Measurements from ENCODE around the gene SLC12A6.

SLC12A6 gene

GRCh38 chr15:34361278-34361677, 23.7 kb upstream of the SLC12A6 start:
- no peak for TF ChIP-seq GATA2 (IDR thresholded peaks at IDR 0.05; ENCODE audit: low read depth, low read length)
- no peak for TF ChIP-seq GATA3 (IDR thresholded peaks at IDR 0.05; ENCODE audit: low read depth, low read length)

- TF ChIP-seq GATA2 (IDR thresholded peaks at IDR 0.05; ENCODE audit: low read depth, low read length) (no peak), GATA3 (IDR thresholded peaks at IDR 0.05; ENCODE audit: low read depth, low read length) (no peak)
These were observed 22.7 kb upstream of the SLC12A6 start for GRCh38 chr15:34360298-34360697.

GRCh38 chr15:34359416-34359815, 21.8 kb upstream of the SLC12A6 start:
- TF ChIP-seq GATA3 (IDR thresholded peaks at IDR 0.05; ENCODE audit: low read depth, low read length) (no peak), GATA2 (IDR thresholded peaks at IDR 0.05; ENCODE audit: low read depth, low read length) (no peak)

- no peak for TF ChIP-seq GATA2 (IDR thresholded peaks at IDR 0.05; ENCODE audit: low read depth, low read length)
- no peak for TF ChIP-seq GATA3 (IDR thresholded peaks at IDR 0.05; ENCODE audit: low read depth, low read length)
These were observed 21.4 kb upstream of the SLC12A6 start for GRCh38 chr15:34358948-34359347.

GRCh38 chr15:34358367-34358766, 20.8 kb upstream of the SLC12A6 start:
- TF ChIP-seq GATA3 (IDR thresholded peaks at IDR 0.05; ENCODE audit: low read depth, low read length) (no peak), GATA2 (IDR thresholded peaks at IDR 0.05; ENCODE audit: low read depth, low read length) (no peak)

GRCh38 chr15:34357653-34358052, 20.1 kb upstream of the SLC12A6 start:
- TF ChIP-seq GATA2 (IDR thresholded peaks at IDR 0.05; ENCODE audit: low read depth, low read length) (no peak), GATA3 (IDR thresholded peaks at IDR 0.05; ENCODE audit: low read depth, low read length) (no peak)

- TF ChIP-seq GATA3 (IDR thresholded peaks at IDR 0.05; ENCODE audit: low read depth, low read length) = no peak
- TF ChIP-seq GATA2 (IDR thresholded peaks at IDR 0.05; ENCODE audit: low read depth, low read length) = no peak
These were observed 17.7 kb upstream of the SLC12A6 start for GRCh38 chr15:34355241-34355640.

GRCh38 chr15:34354286-34354685, 16.7 kb upstream of the SLC12A6 start:
- no peak for TF ChIP-seq GATA3 (IDR thresholded peaks at IDR 0.05; ENCODE audit: low read depth, low read length)
- no peak for TF ChIP-seq GATA2 (IDR thresholded peaks at IDR 0.05; ENCODE audit: low read depth, low read length)

GRCh38 chr15:34353627-34354026, 16.0 kb upstream of the SLC12A6 start:
- TF ChIP-seq GATA2 (IDR thresholded peaks at IDR 0.05; ENCODE audit: low read depth, low read length) = no peak
- no peak for TF ChIP-seq GATA3 (IDR thresholded peaks at IDR 0.05; ENCODE audit: low read depth, low read length)

GRCh38 chr15:34349769-34350168, 12.2 kb upstream of the SLC12A6 start:
- no peak for TF ChIP-seq GATA3 (IDR thresholded peaks at IDR 0.05; ENCODE audit: low read depth, low read length)
- no peak for TF ChIP-seq GATA2 (IDR thresholded peaks at IDR 0.05; ENCODE audit: low read depth, low read length)

GRCh38 chr15:34348735-34349300, 11.2 kb upstream of the SLC12A6 start:
- TF ChIP-seq GATA3 (IDR thresholded peaks at IDR 0.05; ENCODE audit: low read depth, low read length) (no peak), GATA2 (IDR thresholded peaks at IDR 0.05; ENCODE audit: low read depth, low read length) (no peak)

GRCh38 chr15:34347951-34348638, 10.5 kb upstream of the SLC12A6 start:
- TF ChIP-seq GATA3 (IDR thresholded peaks at IDR 0.05; ENCODE audit: low read depth, low read length) (no peak), GATA2 (IDR thresholded peaks at IDR 0.05; ENCODE audit: low read depth, low read length) (no peak)

GRCh38 chr15:34342737-34343575, 5.4 kb upstream of the SLC12A6 start, which contains the start of the genes NOP10 and NUTM1:
Gene NOP10 (minus strand): TSS chr15:34343136. CDS start chr15:34343073, 63 bp downstream.
Gene NUTM1 (plus strand): TSS chr15:34343315. CDS start chr15:34343697, 382 bp downstream.
- TF ChIP-seq GATA2 (IDR thresholded peaks at IDR 0.05; ENCODE audit: low read depth, low read length) (no peak), GATA3 (IDR thresholded peaks at IDR 0.05; ENCODE audit: low read depth, low read length) (no peak)

Data from SH-SY5Y (cell line).